HS-5 (cell line): Measurements from ENCODE around the gene SELENOW.
"Not testable (repeated sequence)": the region's sequence is repeated elsewhere in the genome, so short reads cannot be mapped to it uniquely, and the experiment has no call there.

Experiments used
- DNase-seq: peaks from one replicate; pipeline ENCODE4 v3.0.0-alpha.2; 2012; ENCODE audit warnings: low read depth

Gene SELENOW

DNA sequence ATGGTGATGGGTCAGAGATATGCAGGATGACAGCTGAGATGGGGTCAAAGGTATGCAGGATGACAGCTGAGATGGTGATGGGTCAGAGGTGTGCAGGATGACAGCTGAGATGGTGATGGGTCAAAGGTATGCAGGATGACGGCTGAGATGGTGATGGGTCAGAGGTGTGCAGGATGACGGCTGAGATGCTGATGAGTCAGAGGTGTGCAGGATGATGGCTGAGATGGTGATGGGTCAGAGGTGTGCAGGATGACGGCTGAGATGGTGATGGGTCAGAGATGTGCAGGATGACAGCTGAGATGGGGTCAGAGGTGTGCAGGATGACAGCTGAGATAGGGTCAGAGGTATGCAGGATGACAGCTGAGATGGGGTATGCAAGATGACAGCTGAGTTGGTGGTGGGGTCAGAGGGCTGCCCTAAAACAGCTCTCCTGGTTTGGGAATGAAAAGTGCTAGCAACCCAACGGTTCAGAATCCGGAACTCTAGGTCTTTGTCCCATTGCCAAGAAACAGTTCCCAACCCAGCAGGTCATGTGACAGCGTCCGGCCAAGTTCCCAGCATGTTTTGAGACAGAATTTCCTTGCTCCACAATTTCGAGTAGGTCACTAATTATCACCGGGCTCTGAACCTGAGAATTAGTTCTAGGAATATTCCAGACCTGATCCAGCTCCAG, 3.2 kb downstream of the SELENOW start:
- DNase-seq = no peak

DNA sequence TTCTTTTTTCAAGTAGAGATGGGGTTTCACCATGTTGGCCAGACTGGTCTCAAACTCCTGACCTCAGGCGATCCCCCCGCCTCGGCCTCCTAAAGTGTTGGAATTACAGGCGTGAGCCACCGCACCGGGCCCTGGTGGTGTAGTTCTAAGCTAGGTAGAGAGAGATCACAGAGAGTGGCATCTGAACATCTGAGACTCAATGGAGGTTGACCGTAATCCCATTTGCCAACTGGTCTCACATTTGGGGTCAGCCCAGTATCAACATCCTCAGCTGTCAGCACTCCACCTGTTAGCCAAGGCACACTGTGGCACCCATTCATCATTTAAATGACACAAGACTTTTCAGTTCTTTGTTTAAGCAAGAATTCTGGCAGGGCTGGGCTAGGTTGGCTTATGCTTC, 8.1 kb downstream of the SELENOW start:
- DNase-seq = no peak

DNA sequence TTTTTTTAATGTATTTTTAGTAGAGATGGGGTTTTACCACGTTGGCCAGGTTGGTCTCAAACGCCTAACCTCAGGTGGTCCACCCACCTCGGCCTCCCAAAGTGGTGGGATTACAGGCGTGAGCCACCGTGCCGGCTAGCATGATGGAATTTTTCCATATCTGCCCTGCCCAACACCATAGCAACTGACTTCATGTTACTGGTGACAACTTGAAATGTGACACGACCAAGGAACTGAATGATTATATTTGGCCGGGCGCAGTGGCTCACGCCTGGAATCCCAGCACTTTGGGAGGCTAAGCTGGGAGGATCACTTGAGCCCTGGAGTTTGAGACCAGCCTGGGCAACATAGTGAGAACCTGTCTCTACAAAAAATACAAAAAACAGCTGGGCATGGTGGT, 8.8 kb downstream of the SELENOW start:
- DNase-seq = not testable (repeated sequence)

DNA sequence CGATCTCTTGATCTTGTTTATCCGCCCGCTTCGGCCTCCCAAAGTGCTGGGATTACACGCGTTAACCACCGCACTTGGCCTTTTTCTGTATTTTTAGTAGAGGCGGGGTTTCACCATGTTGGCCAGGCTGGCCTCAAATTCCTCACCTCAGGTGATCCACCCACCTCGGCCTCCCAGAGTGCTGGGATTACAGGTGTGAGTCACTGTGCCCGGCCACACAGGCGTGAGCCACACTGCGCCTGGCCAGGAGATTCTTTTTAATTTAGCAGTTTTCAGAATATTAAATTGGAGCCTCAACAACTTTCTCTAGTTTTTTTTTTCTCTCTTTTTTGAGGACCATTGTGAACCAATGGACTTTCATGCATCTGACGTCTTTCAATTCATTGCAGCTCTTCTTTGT, 11.3 kb downstream of the SELENOW start:
- not testable (repeated sequence) for DNase-seq

GRCh38 chr19:47790398-47790814, 11.9 kb downstream of the SELENOW start:
- no peak for DNase-seq

- DNase-seq = no peak
Measured at GRCh38 chr19:47792616-47793015, 14.1 kb downstream of the SELENOW start.

DNA sequence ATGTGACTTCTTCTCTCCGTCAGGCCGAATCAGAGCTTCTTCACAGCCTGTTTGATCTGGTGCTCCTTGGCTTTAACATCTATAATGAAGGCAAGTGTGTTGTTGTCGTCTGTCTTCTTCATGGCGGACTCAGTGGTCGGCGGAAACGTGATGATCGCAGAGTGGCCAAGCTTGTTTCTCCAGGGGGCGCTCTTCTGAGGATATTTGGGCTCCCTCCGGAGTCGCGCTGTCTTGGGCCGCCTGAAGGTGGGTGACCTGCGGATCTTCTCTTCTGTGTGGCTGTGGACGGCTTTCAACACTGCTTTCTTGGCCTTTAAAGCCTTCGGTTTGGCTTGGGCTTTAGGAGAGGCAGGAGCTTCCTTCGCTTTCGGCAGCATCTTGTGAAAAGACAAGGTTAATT, 16.0 kb downstream of the SELENOW start:
- DNase-seq = no peak

GRCh38 chr19:47796785-47797184, 18.3 kb downstream of the SELENOW start:
- DNase-seq = no peak

DNA sequence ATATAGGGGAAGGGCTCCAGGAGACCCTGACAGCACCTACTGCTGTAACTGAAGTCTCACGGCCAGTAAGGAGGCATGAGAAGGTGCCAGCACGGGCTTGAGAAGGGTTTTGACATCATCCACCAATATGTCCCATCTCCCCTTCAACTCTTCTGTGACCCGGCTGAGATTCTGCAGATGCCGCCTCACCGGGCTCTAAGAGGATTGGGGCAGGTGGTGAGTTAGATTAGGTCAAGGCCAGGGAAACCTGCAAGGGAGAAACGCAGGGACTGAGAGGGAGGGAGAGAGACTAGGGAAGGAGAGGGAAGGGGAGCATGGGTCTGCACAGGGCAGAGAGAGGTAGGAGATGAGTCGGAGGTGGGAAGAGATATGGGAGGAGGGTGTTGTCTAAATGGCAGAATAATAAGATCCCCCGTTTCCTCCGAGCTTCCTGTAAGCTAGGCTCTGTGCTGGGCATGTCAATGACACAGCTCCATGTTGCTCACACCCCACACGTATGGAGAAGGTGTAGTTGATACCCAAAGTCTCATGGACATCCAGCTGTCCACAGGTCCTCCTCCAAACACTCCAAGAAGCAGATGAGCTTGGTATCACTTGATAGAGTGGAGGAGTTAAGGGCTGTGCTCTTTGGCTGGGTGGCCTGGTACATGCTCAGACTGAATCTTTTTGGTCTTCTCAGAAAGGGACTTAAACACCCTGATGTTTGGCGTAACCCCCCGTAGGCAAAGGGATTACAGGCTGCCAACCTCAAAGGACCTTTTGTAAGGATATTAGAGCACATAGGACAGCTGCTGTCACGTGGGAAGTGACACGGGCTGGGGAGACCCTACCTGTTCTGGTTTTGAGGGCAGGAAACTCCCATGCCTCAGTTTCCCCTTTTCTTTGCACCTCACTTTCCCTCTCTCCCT, 19.7 kb downstream of the SELENOW start:
- no peak for DNase-seq

DNA sequence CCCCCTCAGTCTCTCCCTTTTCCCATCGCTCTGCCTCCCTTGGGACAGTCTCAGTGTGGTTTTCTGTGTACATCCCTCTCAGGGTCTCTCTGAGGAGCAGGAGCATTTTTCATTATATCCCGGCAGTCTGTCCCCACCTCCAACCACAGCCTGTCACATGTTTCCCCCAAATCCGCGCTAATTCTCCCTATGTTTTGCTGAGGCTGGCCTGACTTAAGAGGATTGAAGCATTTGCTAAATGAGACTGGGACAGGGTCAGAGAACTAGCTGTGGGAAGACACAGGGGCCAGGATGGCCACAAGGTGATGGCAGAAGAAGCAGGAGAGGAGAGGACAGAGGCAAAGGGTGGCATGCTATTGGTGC, 20.4 kb downstream of the SELENOW start:
- no peak for DNase-seq

DNA sequence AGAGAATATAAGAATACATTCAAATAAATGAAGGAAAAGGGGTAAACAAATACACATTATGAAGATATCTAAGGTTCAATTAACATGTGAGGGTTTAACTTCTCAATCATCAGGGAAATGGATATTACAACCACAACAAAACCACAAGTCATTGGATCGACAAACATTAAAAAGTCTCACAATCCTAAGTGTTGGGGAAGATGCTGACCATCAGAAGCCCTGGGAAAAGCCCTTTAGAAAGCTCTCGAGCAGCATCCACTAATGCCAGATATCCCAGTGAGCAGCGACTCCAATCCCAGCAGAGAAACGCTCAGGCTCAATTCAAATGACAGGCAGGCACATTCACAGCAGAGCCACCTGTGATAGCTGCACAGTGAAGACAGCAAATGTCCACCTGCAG, 22.8 kb downstream of the SELENOW start:
- no peak for DNase-seq

DNA sequence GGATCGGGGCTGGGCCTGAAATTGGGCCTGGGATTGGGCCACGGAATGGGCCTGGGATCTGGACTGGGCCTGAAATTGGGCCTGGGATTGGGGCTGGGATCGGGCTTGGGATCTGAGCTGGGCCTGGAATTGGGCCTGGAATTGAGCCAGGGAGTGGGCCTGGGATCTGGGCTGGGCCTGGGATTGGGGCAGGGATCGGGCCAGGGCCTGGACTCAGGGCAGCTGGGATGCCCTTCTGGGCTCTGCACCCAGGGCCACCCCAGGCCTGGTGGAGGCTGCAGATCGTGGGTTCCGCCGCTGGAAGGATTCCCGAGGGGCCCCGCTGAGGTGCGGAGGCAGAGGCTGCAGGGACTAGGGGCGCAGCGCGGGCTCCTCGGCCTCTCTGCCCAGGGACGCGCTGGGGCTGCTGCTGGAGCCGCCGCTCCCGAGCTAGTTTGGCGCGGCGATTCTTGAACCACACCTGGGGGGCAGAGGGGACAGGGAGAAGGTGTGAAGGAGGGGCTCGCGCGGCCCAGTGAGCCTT, 24.1 kb downstream of the SELENOW start:
- no peak for DNase-seq

DNA sequence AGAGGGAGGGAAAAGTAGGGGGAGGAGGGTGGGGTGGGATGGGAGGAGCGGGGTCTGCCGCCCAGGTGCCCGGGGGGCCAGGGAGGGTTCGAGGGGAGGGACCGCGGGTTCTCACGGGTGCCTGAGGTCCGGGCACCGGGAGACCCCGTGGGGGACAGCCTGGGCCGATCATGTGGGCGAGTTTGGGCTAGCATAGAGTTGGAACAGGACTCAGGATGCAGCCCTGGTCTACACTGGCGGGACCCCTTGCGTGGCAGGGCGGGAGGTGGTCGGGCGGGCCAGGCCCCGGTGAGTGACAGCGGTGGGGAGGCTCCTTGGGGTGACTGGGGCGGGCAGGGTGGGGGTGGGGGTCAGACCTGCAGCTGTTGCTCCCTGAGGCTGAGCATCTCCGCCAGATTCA, 24.6 kb downstream of the SELENOW start:
- not testable (repeated sequence) for DNase-seq

DNA sequence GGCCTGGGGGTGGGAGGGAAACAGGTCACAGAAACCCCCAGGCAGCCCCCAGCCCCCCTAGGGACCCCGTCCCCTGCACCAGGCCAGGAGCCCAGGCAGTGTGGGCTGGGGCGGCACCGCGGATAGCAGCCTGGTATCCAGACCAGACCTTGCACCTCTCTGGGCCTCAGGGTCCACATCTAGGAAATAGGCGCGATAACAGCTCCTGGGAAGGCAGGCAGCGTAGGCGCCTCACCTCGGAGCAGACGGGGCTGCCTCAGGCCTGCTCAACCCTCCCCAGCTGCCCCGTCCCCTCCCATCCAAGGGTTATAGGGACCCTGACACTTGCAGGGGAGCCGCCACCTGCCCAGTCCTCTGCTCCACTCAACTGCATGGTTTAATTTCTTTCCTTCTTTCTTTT, 25.2 kb downstream of the SELENOW start:
- not testable (repeated sequence) for DNase-seq

GRCh38 chr19:47804451-47804850, 25.9 kb downstream of the SELENOW start, which contains the start of gene TPRX1:
Gene TPRX1, minus strand, starts transcription at chr19:47804551. Its CDS starts 12 bp downstream, at chr19:47804539.
- not testable (repeated sequence) for DNase-seq

GRCh38 chr19:47805313-47805712, 26.8 kb downstream of the SELENOW start:
- no peak for DNase-seq

- DNase-seq = no peak
Measured at GRCh38 chr19:47806435-47806834, 27.9 kb downstream of the SELENOW start.

DNA sequence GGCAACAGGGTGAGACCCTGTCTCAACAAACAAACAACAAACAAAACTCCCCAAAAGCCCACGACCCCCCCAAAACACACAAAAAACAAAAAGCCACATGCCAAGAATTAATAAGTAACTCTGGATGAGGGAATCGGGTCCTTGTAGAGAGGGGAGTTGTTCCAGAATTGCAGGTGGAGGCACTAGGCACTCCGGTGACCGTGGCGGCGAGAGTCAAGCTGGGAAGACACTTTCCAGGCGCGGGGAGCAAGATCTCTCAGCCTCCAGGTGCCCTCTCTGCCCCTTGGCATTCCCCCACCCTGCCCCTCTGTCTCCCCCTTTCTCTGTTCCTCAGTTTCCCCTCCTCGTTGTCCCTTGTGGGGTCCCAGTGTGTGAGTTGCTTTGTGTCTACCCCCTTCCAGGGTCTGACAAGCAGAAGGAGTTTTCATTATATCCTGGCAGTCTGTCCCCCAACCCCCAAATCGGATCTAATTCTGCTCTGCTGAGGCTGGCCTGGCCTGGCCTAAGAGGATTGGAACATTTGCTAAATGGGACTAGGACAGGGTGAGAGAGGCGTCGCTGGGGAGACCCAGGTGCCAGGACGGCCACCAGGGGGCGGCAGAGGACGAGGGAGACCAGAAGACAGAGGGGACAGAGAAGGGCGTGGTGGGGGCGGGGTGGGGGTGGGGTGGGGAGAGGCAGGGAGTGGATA, 34.9 kb downstream of the SELENOW start:
- no peak for DNase-seq

- no peak for DNase-seq
Measured at GRCh38 chr19:47813995-47814328, 35.5 kb downstream of the SELENOW start.

GRCh38 chr19:47816270-47816669, 37.8 kb downstream of the SELENOW start:
- not testable (repeated sequence) for DNase-seq

GRCh38 chr19:47818221-47818620, 39.7 kb downstream of the SELENOW start:
- DNase-seq = not testable (repeated sequence)

- no peak for DNase-seq
Measured at GRCh38 chr19:47819858-47820257, 41.4 kb downstream of the SELENOW start.

- no peak for DNase-seq
Measured at GRCh38 chr19:47820410-47820809, 41.9 kb downstream of the SELENOW start.
